WI38 (cell line): Measurements from ENCODE around the gene APPL2.
"Not testable (repeated sequence)": the region's sequence is repeated elsewhere in the genome, so short reads cannot be mapped to it uniquely, and the experiment has no call there.

Source experiments
- H3K4me3 ChIP-seq: 2 replicates; pipeline ENCODE4 v1.5.1; 2011; ENCODE audit warnings: low read depth, mild to moderate bottlenecking, control low read depth, low read length
- CTCF ChIP-seq: IDR thresholded peaks from 2 replicates; pipeline ENCODE4 v1.5.1; 2012; ENCODE audit warnings: low read depth, mild to moderate bottlenecking, control low read depth, low read length

The APPL2 gene

DNA sequence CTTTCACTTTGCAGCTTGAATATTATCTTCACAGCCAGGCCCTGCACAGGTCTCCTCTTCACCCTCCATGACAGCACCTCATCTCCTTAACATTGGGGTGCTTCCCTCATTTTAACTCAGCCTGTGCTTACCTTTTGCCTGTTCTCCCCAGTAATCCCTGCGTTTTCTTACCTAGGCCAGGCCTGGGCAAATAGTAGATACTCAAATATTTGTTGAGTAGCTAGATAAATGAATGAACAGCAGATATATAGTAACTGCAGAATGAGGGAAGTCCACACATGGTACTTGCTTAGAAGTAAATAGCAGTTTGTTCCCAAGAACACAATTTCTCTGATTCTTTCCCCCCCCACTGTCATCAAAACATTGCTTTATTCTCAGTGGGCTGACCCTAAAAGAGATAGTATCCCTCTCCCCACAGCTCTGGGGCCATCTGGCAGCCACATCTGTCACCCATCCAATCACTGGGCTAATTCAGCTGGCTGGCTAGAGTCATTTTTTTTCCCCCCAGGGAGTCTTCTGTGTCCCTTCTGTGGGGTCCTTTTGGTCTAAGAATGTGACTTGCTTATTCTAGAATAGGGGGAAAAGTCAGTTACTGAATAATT is 43.2 kb downstream of the APPL2 start:
- no peak for TF ChIP-seq CTCF

DNA sequence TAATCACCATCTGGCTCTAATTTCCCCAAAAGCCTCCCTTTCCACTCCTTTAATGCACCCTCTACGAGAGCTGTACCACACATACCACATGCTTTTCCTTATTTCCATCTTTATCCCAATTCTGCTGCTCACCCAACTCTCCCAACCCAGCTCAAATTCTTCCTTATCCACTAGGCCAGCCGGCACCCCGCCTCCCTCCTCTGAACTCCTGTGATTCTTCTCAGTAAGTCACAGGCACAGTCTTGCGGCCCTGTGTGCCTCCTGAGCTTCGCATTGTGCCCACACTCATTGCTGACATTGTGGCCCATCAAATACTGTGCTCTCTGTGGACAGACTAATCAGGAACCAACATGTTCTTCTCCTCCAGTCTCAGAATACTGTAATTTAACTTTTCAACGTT is 45.4 kb downstream of the APPL2 start:
- H3K4me3 ChIP-seq: no peak overlapping the region
- no peak for TF ChIP-seq CTCF

More for the DNA sequence above, 43.2 kb downstream of the APPL2 start:
- no peak overlapping the region for H3K4me3 ChIP-seq

DNA sequence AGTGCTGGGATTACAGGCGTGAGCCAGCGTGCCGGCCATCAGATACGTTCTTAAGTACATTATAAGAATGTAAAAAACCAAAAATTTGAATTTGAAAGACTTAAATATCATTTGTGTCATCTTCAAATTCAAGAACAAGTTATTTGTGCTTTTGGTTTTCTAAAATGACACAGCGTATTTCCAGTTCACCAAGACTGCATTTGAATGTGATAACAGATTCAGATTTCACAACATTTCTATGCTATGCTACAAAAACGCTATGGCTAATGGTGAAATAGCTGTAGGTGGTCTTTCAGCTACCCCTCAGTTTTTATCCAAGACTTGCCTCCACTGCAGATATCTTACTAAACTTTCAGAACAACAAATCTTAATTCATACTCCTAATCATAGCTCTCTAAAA is 46.7 kb downstream of the APPL2 start:
- no peak for TF ChIP-seq CTCF

DNA sequence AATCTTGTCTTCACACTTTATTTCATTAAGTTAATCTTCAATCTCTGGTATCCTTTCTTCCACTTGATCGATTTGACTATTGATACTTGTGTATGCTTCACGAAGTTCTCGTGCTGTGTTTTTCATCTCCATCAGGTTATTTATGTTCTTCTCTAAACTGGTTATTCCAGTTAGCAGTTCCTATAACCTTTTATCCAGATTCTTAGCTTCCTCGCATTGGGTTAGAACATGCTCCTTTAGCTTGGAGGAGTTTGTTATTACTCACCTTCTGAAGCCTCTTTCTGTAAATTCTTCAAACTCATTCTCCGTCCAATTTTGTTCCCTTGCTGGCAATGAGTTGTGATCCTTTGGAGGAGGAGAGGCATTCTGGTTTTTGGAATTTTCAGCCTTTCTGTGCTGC is 52.0 kb downstream of the APPL2 start:
- not testable (repeated sequence) for H3K4me3 ChIP-seq

More for the DNA sequence above, 46.7 kb downstream of the APPL2 start:
- no peak overlapping the region for H3K4me3 ChIP-seq

DNA sequence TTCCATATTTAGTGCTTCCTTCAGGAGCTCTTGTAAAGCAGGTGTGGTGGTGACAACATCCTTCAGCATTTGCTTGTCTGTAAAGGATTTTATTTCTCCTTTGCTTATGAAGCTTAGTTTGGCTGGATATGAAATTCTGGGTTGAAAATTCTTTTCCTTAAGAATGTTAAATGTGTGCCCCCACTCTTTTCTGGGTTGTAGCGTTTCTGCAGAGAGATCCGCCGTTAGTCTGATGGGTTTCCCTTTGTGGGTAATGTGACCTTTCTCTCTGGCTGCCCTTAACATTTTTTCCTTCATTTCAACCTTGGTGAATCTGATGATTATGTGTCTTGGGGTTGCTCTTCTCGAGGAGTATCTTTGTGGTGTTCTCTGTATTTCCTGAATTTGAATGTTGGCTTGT is 52.6 kb downstream of the APPL2 start:
- H3K4me3 ChIP-seq: not testable (repeated sequence)

- H3K4me3 ChIP-seq: not testable (repeated sequence)
Measured at GRCh38 chr12:105179114-105179513, 56.9 kb downstream of the APPL2 start.

- no peak overlapping the region for H3K4me3 ChIP-seq
Measured at GRCh38 chr12:105177208-105177607, 58.8 kb downstream of the APPL2 start.

DNA sequence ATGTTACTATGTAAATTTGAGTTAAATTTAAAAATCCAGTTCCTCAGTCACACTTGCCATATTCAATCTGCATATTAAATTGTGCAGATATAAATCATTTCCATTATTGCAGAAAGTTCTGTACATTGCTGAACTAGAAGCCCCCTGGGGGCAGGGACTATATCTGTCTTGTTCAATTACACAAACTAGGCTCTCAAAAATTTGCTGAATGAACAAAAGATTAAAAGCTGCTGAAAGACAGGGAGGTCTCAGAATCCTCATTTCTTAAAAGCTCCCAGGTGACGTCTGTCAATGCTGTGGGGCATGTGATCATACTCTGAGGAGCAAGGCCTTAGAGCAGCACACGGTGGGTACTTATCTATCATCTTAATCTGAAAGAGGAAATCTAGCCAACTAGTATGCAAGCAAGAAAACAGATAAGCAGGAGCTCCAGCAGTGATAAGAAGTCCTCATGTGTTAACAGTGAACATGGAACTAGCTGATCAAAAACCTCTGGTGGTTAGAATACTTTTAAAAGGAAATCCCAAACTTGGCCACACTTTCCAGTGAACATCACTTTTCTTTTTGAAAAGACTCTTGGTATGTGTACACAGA is 60.5 kb downstream of the APPL2 start:
- no peak overlapping the region for H3K4me3 ChIP-seq
- no peak for TF ChIP-seq CTCF

More at GRCh38 chr12:105177208-105177607, 58.8 kb downstream of the APPL2 start:
- no peak for TF ChIP-seq CTCF
